PC-9 (cell line): ENCODE results near the gene BRF1. TPM values are rescaled to one million over a fixed set of nuclear protein-coding genes. Genes with fewer than 3 reads are reported as not detected.

ENCODE experiments used
- BruUV-seq: library from RNA; stranded (reverse); fragments of 400-500 nt; replicated peaks from 2 replicates; lab custom pipeline; 2021; lab: Mats Ljungman, UMichigan
- CTCF ChIA-PET: fragments of 300-600 bp; sonication (Branson Sonifier 250); formaldehyde crosslinking; loops from one replicate; lab custom pipeline; 2022; ENCODE audit warnings: antibody characterized with exemption; lab: Charles Lee
- POLR2A ChIA-PET: fragments of 300-600 bp; sonication (Branson Sonifier 250); formaldehyde crosslinking; loops from one replicate; lab custom pipeline; 2022; ENCODE audit warnings: antibody characterized with exemption; ENCODE audit not compliant: unreplicated experiment; lab: Charles Lee
- DNase-seq, 2 experiments: peaks; one replicate each; pipeline versions ENCODE4 v3.0.0 to v3.0.0-alpha.2; 2015 to 2022; ENCODE audit warnings: mixed read lengths in 1 of 2
- H2AFZ ChIP-seq: fragments of 200-600 bp; sonication (generic); 2 replicates; pipeline ENCODE4 v1.8.1; 2017; ENCODE audit warnings: antibody characterized with exemption
- H3F3A ChIP-seq: fragments of 200-600 bp; sonication (generic); 2 replicates; pipeline ENCODE4 v1.8.1; 2017; ENCODE audit warnings: antibody characterized with exemption, mild to moderate bottlenecking, low read depth; ENCODE audit not compliant: insufficient read depth
- H3K27ac ChIP-seq: fragments of 200-600 bp; sonication (generic); 2 replicates; pipeline ENCODE4 v1.6.1; 2016; ENCODE audit warnings: mixed run types
- H3K27me3 ChIP-seq: fragments of 200-600 bp; sonication (generic); 2 replicates; pipeline ENCODE4 v1.6.1; 2016; ENCODE audit warnings: low read depth, mixed run types; ENCODE audit not compliant: insufficient read depth
- H3K36me3 ChIP-seq: fragments of 200-600 bp; sonication (generic); 2 replicates; pipeline ENCODE4 v1.6.1; 2016; ENCODE audit warnings: low read depth, mixed run types
- H3K4me1 ChIP-seq: fragments of 200-600 bp; sonication (generic); replicated peaks from 2 replicates; pipeline ENCODE4 v1.6.1; 2016; ENCODE audit warnings: mixed run types; ENCODE audit not compliant: insufficient read depth
- H3K4me2 ChIP-seq: fragments of 200-600 bp; sonication (generic); 2 replicates; pipeline ENCODE4 v1.6.1; 2017; ENCODE audit warnings: mixed run types
- H3K4me3 ChIP-seq: fragments of 200-600 bp; sonication (generic); 2 replicates; pipeline ENCODE4 v1.6.1; 2016; ENCODE audit warnings: mixed run types
- H3K79me2 ChIP-seq: fragments of 200-600 bp; sonication (generic); 2 replicates; pipeline ENCODE4 v1.6.1; 2017; ENCODE audit warnings: low read depth, mixed run types
- H3K9me2 ChIP-seq: fragments of 200-600 bp; sonication (generic); 2 replicates; pipeline ENCODE4 v1.8.1; 2017; ENCODE audit warnings: mild to moderate bottlenecking; ENCODE audit not compliant: insufficient read depth
- H3K9me3 ChIP-seq: fragments of 200-600 bp; sonication (generic); 2 replicates; pipeline ENCODE4 v1.8.1; 2016; ENCODE audit warnings: low read depth; ENCODE audit not compliant: insufficient read depth
- H4K20me1 ChIP-seq: fragments of 200-600 bp; sonication (generic); 2 replicates; pipeline ENCODE4 v1.8.1; 2017; ENCODE audit not compliant: insufficient read depth
- EZH2 ChIP-seq: fragments of 200-600 bp; sonication (generic); IDR thresholded peaks from 2 replicates; pipeline ENCODE4 v1.8.0; 2017; ENCODE audit warnings: antibody characterized with exemption, low read depth
- intact Hi-C: fragments of 100-400 bp; cut with micrococcal nuclease; formaldehyde crosslinking; loops from one replicate; pipeline ENCODE4 v1.10.0; 2022; ENCODE audit not compliant: unreplicated experiment
- total RNA-seq: library from RNA; stranded (reverse); gene quantifications from 2 replicates; pipeline ENCODE4 v1.2.3, GENCODE V29; 2021
- TF ChIP-seq, protein P1 (sequence below): fragments of 200-600 bp; sonication (generic); conservative IDR thresholded peaks from 2 replicates; pipeline ENCODE4 v1.6.1; 2017; ENCODE audit warnings: mixed run types, antibody characterized with exemption, mild to moderate bottlenecking, moderate library complexity

The BRF1 gene
- total RNA-seq, 1 experiment from 2014 or later = 24.8 TPM

DNA sequence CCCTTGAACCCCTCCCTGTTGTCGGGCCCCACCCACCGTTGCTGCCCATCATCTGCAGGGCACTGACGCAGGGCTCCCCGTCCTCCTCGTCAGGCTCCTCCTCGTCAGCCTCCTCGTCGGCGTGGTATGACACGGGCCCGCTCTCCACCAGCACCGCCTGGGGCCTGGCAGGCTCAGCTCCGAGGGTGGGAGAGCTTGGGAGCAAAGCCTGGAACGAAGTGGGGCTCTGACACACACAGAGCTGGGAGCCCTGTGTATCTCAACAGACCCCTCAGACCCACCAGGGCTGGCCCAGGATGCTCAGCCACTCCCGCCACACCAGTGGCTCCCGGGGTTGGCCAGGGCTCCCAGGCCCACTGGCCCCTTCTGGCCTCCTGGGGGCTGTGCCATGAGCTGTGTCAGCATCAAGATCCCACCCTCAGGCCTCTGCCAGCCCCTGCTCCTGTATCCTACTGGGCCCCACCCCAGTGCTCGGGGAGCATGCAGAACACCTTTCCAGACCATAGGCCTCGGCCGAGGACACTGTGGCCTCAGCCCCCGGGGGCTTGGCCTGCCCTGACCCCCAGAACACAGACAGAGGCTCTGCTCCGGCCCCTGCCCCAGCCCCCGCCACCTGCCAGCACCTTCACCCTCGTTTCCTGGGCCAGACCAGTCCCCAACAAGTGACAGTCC lies 89.6 kb downstream of the BRF1 start:
- Histone ChIP-seq H3K27me3 (no peaks in the 10 kb centered on the region), H3K9me3 (no peaks in the 10 kb centered on the region), H3K79me2 (no peaks in the 10 kb centered on the region), H3K9me2 (no peaks in the 10 kb centered on the region), H3K36me3 (no peaks in the 10 kb centered on the region), H3K4me3 (no peak overlapping the region), H3F3A (no peaks in the 10 kb centered on the region), H3K4me1 (no peaks in the 10 kb centered on the region), H4K20me1 (no peaks in the 10 kb centered on the region; the same call in 1 of the 2 replicates), H3K4me2 (no peak overlapping the region), H2AFZ (no peak overlapping the region), H3K27ac (no peak overlapping the region)
- DNase-seq = no peak
- no TSS peak for BruUV-seq
- intact Hi-C loops = no loop called here
- ChIA-PET CTCF (no interaction called here), POLR2A (no interaction called here)
- TF ChIP-seq, protein P1, sequence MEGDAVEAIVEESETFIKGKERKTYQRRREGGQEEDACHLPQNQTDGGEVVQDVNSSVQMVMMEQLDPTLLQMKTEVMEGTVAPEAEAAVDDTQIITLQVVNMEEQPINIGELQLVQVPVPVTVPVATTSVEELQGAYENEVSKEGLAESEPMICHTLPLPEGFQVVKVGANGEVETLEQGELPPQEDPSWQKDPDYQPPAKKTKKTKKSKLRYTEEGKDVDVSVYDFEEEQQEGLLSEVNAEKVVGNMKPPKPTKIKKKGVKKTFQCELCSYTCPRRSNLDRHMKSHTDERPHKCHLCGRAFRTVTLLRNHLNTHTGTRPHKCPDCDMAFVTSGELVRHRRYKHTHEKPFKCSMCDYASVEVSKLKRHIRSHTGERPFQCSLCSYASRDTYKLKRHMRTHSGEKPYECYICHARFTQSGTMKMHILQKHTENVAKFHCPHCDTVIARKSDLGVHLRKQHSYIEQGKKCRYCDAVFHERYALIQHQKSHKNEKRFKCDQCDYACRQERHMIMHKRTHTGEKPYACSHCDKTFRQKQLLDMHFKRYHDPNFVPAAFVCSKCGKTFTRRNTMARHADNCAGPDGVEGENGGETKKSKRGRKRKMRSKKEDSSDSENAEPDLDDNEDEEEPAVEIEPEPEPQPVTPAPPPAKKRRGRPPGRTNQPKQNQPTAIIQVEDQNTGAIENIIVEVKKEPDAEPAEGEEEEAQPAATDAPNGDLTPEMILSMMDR = no peak
- no peak for TF ChIP-seq EZH2

DNA sequence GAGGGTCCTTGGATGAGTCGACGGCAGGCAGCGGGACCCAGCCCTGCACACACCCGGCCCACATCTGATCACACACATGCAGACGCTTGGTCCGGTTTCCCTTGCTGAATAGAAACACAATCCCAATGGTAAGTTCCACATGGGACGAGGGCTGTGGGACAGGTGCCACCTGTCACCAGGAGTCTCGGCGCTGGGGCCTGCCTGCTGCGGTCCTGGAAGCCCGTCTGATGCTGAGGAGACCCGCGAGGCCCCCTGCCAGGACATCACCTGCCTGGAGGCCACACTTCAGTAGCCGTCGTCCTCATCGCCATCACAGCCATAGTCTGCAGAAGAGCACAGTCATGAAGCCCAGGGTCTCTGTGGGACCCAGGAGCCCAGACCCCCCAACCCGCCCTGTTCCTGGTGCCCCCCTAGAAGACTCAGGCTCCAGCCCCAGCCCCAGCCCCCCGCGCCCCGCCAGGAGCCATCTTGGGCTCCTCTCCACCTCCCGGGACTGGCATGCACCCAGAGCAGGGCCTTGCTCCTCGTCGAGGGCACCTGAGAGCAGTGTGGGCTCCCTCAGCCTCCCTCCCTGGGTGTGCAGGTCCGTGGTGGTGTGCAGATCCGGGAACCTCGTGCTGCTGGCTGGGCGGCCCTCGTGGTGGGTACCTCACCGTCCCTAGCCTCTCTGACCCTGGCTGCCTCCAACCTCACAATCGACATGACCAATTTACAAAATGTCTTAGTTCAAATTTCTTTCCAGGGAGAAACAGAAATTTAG lies 90.4 kb downstream of the BRF1 start:
- CTCF ChIA-PET = no interaction called here
- no peak overlapping the region for H3K4me2 ChIP-seq
- no TSS peak for BruUV-seq
- intact Hi-C loops = no loop called here
- no peak overlapping the region for H3K4me3 ChIP-seq
- H3K79me2 ChIP-seq = no peaks in the 10 kb centered on the region
- no peaks in the 10 kb centered on the region; the same call in 1 of the 2 replicates for H4K20me1 ChIP-seq
- no peaks in the 10 kb centered on the region for H3K9me3 ChIP-seq
- 0 out of 2 replicates have a peak, but pooled peaks cover 6% of the 10 kb centered on the region for H3F3A ChIP-seq
- no peak overlapping the region for H3K27ac ChIP-seq
- H3K4me1 ChIP-seq = no peaks in the 10 kb centered on the region
- H3K9me2 ChIP-seq = no peaks in the 10 kb centered on the region
- no peaks in the 10 kb centered on the region for H3K27me3 ChIP-seq
- DNase-seq = no peak
- H3K36me3 ChIP-seq = no peaks in the 10 kb centered on the region
- POLR2A ChIA-PET = no interaction called here
- H2AFZ ChIP-seq = no peak overlapping the region
- TF ChIP-seq, protein P1 = no peak
- no peak for TF ChIP-seq EZH2

DNA sequence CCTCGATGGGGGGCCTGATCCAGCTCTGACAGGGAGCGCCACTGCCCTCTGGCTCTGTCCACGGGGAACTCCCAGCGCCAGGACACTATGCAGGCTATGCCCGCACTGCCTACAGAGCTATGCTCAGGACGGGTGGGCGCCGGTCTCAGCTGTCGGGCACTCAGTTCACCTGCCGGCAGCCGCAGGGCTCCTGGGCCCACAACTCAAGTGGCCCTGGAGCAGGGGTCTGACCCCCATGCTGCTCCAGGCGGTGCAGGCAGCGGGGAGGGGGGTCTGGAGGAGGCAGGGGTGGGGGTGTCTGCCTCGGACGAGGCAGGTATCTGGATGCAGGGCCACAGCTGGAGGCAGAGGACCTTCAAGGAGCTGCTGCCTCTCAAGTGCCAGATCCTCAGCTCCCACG lies 91.2 kb downstream of the BRF1 start:
- H3K9me3 ChIP-seq = no peaks in the 10 kb centered on the region
- no peak overlapping the region for H2AFZ ChIP-seq
- H3K36me3 ChIP-seq = no peaks in the 10 kb centered on the region
- no peak overlapping the region for H3K4me3 ChIP-seq
- no peaks in the 10 kb centered on the region; the same call in 1 of the 2 replicates for H4K20me1 ChIP-seq
- TF ChIP-seq, protein P1 = no peak
- no peak for TF ChIP-seq EZH2
- ChIA-PET CTCF (no interaction called here), POLR2A (no interaction called here)
- no peaks in the 10 kb centered on the region for H3K27me3 ChIP-seq
- no TSS peak for BruUV-seq
- H3F3A ChIP-seq = 0 out of 2 replicates have a peak, but pooled peaks cover 6% of the 10 kb centered on the region
- H3K79me2 ChIP-seq = no peaks in the 10 kb centered on the region
- DNase-seq = no peak
- no peaks in the 10 kb centered on the region for H3K9me2 ChIP-seq
- intact Hi-C loops = no loop called here
- no peak overlapping the region for H3K4me2 ChIP-seq
- H3K27ac ChIP-seq = no peak overlapping the region
- peaks cover 7% of the 10 kb centered on the region for H3K4me1 ChIP-seq
